IMR-90 (cell line): Measurements from ENCODE around the gene THEM5.

Experiments
- POLR2A ChIP-seq: IDR thresholded peaks from 2 replicates; pipeline ENCODE4 v1.6.1; 2012; ENCODE audit warnings: mild to moderate bottlenecking, low read depth, low read length
- RAD21 ChIP-seq: IDR thresholded peaks from 2 replicates; pipeline ENCODE4 v1.6.1; 2012; ENCODE audit warnings: low read length, improper control_type of control experiment

DNA sequence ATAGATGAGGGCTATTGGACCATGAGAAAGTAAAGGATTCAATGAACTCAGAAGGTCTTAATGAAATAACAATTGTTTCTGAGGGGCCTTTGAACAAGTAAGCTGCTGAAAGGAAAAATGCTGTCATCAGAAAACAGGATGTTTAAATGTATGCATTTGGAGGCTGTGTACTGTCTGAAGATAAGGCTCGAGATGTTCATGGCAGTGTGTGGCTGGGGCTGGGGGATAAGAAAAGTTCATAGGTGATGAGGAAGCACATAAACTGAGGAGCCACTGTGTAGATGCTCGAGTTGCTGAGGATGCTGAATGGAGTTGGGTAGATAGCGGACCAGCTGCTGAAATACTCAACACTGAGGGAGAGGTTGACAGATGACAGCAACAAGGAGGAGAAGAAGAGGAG, 38.0 kb upstream of the THEM5 start:
- TF ChIP-seq POLR2A (no peak), RAD21 (no peak)
